Body of pancreas (tissue), 4 donors: Measurements from ENCODE around the gene GNRH2.

Experiments
- POLR2A ChIP-seq, 3 donors: fragments of 450-650 bp; IDR thresholded peaks; one replicate each; pipeline ENCODE4 v1.6.1; 2016; ENCODE audit warnings: antibody characterized with exemption in 3 of 3, mild to moderate bottlenecking in 2 of 3
- TF ChIP-seq, protein P1 (sequence below), 7 experiments: fragments of 450-650 bp in 4 of 7; fragments of 200-600 bp in 3 of 7; sonication (generic) in 3 of 7; IDR thresholded peaks; one replicate each; pipeline ENCODE4 v1.5.1; 2016 to 2019; ENCODE audit warnings: antibody characterized with exemption in 7 of 7

DNA sequence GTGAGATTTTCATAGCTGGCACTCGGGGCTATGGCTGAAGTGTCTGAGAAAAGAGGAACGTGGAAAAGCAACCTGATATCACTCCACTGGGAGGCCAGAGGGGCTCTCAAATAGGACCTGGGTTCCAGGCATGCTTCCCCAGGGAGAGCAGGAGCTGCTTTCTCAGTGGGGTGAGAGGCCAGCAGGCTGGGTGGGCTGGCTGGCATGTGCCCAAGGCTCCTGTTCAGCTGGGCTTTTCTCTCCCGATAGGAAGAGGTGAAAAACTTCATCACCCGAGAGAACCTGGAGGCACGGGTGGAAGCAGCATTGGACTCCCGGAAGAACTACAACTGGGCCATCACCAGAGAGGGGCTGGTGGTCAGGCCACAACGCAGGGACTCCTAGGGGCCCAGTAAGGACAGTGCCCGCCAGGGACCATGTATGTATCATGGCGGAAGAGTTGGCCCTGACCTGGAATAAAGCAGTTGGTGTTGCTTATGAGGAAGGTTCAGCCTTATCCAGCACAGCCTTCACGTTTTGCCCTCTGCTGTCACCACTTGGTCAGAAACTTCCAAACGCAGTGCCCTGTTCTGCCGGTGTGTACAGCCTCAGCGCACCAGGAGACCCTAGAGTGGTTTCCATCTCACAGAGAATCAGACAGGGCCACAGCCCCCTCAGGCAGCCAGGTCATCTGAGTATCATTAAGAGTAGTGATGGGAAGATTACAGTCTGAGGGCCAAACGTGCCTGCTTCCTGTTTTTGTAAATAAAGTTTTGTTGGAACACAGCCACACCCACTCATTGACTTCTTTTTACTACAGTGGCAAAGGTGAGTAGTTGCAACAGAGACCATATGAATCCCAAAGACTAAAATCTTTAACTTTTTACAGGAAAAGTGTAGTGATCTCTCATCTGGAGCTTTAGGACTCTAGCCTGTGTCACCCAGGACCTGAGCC lies 4.3 kb downstream of the GNRH2 start:
- TF ChIP-seq, protein P1, sequence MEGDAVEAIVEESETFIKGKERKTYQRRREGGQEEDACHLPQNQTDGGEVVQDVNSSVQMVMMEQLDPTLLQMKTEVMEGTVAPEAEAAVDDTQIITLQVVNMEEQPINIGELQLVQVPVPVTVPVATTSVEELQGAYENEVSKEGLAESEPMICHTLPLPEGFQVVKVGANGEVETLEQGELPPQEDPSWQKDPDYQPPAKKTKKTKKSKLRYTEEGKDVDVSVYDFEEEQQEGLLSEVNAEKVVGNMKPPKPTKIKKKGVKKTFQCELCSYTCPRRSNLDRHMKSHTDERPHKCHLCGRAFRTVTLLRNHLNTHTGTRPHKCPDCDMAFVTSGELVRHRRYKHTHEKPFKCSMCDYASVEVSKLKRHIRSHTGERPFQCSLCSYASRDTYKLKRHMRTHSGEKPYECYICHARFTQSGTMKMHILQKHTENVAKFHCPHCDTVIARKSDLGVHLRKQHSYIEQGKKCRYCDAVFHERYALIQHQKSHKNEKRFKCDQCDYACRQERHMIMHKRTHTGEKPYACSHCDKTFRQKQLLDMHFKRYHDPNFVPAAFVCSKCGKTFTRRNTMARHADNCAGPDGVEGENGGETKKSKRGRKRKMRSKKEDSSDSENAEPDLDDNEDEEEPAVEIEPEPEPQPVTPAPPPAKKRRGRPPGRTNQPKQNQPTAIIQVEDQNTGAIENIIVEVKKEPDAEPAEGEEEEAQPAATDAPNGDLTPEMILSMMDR (IDR thresholded peaks at IDR 0.05): no peak
- no peak for TF ChIP-seq POLR2A (IDR thresholded peaks at IDR 0.05)
